HCT116 (cell line): Measurements from ENCODE around the gene CPA4. TPM values are rescaled to one million over a fixed set of nuclear protein-coding genes. Genes with fewer than 3 reads are reported as not detected.

Experiments
- ATAC-seq: fragments of 200-7000 bp; cut with Tn5 transposase; 2 replicates; pipeline ENCODE4 v1.9.1; 2020; ENCODE audit warnings: mild to moderate bottlenecking, moderate library complexity
- BruUV-seq: library from RNA; stranded (reverse); fragments of 400-500 nt; replicated peaks from 2 replicates; lab custom pipeline; 2021; lab: Mats Ljungman, UMichigan
- CTCF ChIA-PET: fragments of 300-600 bp; sonication (Branson Sonifier 250); formaldehyde crosslinking; loops from one replicate; lab custom pipeline; 2021; ENCODE audit warnings: antibody characterized with exemption; lab: Charles Lee
- POLR2A ChIA-PET: fragments of 300-600, 350-600 bp; sonication (Branson Sonifier 250); formaldehyde crosslinking; loops from one replicate; lab custom pipeline; 2021; ENCODE audit warnings: antibody characterized with exemption; lab: Charles Lee
- RAD21 ChIA-PET, 2 experiments: fragments of 300-600 bp; sonication (Branson Sonifier 250); formaldehyde crosslinking; loops; one replicate each; lab custom pipeline; 2023; ENCODE audit warnings: low total read pairs in 2 of 2; ENCODE audit not compliant: uncharacterized antibody in 2 of 2, unreplicated experiment in 2 of 2, low non-redundant PET in 1 of 2; lab: Charles Lee
- DNase-seq: peaks from one replicate; pipeline ENCODE4 v3.0.0-alpha.2; 2010; ENCODE audit warnings: low read depth, low spot score
- H2AFZ ChIP-seq: fragments of 200-600 bp; shearing (Covaris generic), sonication (generic); 2 replicates; pipeline ENCODE4 v1.6.1; 2017; ENCODE audit warnings: low read depth, mixed run types, mixed read lengths, antibody characterized with exemption, low read length; ENCODE audit not compliant: poor library complexity, severe bottlenecking
- H3K27ac ChIP-seq: 2 replicates; pipeline ENCODE4 v1.5.1; 2012; ENCODE audit warnings: low read depth, low read length
- H3K27me3 ChIP-seq: fragments of 200-600 bp; sonication (generic); 2 replicates; pipeline ENCODE4 v1.6.1; 2016; ENCODE audit warnings: mixed run types, low read length, mixed read lengths; ENCODE audit not compliant: insufficient read depth
- H3K36me3 ChIP-seq, 2 experiments: fragments of 200-500 bp in 1 of 2; fragments of 200-600 bp in 1 of 2; sonication (Bioruptor generic) in 1 of 2; sonication (generic) in 1 of 2; 2 replicates each; pipeline versions ENCODE4 v1.5.1 to v1.6.1; 2014 to 2016; ENCODE audit warnings: low read length in 2 of 2, inconsistent platforms in 1 of 2, mixed read lengths in 1 of 2, mixed run types in 1 of 2; ENCODE audit not compliant: insufficient read depth in 2 of 2, control insufficient read depth in 1 of 2
- H3K4me1 ChIP-seq, 2 experiments: fragments of 200-600 bp in 1 of 2; sonication (generic) in 1 of 2; 2 replicates each; pipeline versions ENCODE4 v1.5.1 to v1.6.1; 2012 to 2017; ENCODE audit warnings: low read length in 2 of 2, inconsistent platforms in 1 of 2, mild to moderate bottlenecking in 1 of 2, mixed read lengths in 1 of 2, mixed run types in 1 of 2, moderate library complexity in 1 of 2; ENCODE audit not compliant: insufficient read depth in 2 of 2, control insufficient read depth in 1 of 2
- H3K4me2 ChIP-seq: fragments of 200-600 bp; sonication (generic); 2 replicates; pipeline ENCODE4 v1.6.1; 2017; ENCODE audit warnings: mixed run types, low read length, mixed read lengths
- H3K4me3 ChIP-seq, 2 experiments: fragments of 200-600 bp in 1 of 2; sonication (generic) in 1 of 2; replicated peaks in 1 of 2; 2 replicates each; pipeline ENCODE4 v1.5.1; 2011 to 2016; ENCODE audit warnings: low read length in 2 of 2, control low read depth in 1 of 2, low read depth in 1 of 2, mild to moderate bottlenecking in 1 of 2, mixed read lengths in 1 of 2, mixed run types in 1 of 2
- H3K79me2 ChIP-seq: fragments of 200-600 bp; sonication (generic); 2 replicates; pipeline ENCODE4 v1.6.1; 2017; ENCODE audit warnings: mild to moderate bottlenecking, mixed run types, low read length, moderate library complexity, mixed read lengths; ENCODE audit not compliant: insufficient read depth
- H3K9ac ChIP-seq: fragments of 200-600 bp; sonication (generic); 2 replicates; pipeline ENCODE4 v1.6.1; 2016; ENCODE audit warnings: low read length, mixed read lengths
- H3K9me2 ChIP-seq: fragments of 200-600 bp; sonication (generic), shearing (Covaris generic); 2 replicates; pipeline ENCODE4 v1.6.1; 2017; ENCODE audit warnings: mixed run types, mild to moderate bottlenecking, moderate library complexity; ENCODE audit not compliant: insufficient read depth
- H3K9me3 ChIP-seq, 2 experiments: fragments of 200-500 bp in 1 of 2; fragments of 200-600 bp in 1 of 2; sonication (Bioruptor generic) in 1 of 2; sonication (generic) in 1 of 2; 2 replicates each; pipeline ENCODE4 v1.6.1; 2014 to 2017; ENCODE audit warnings: low read length in 2 of 2, mixed read lengths in 2 of 2, inconsistent platforms in 1 of 2, low read depth in 1 of 2, mild to moderate bottlenecking in 1 of 2, mixed run types in 1 of 2, moderate library complexity in 1 of 2; ENCODE audit not compliant: control insufficient read depth in 1 of 2, insufficient read depth in 1 of 2
- H4K20me1 ChIP-seq: fragments of 200-600 bp; sonication (generic), shearing (Covaris generic); 2 replicates; pipeline ENCODE4 v1.6.1; 2017; ENCODE audit warnings: mixed run types, mild to moderate bottlenecking, moderate library complexity; ENCODE audit not compliant: insufficient read depth
- CBX3 ChIP-seq: IDR thresholded peaks from 2 replicates; pipeline ENCODE4 v1.6.1; 2012; ENCODE audit warnings: low read depth
- CEBPB ChIP-seq: IDR thresholded peaks from 2 replicates; pipeline ENCODE4 v1.6.1; 2012; ENCODE audit warnings: low read depth
- EGR1 ChIP-seq: IDR thresholded peaks from 2 replicates; pipeline ENCODE4 v1.6.1; 2012; ENCODE audit warnings: low read depth
- ELF1 ChIP-seq: IDR thresholded peaks from 2 replicates; pipeline ENCODE4 v1.6.1; 2012; ENCODE audit warnings: low read depth, borderline replicate concordance
- EZH2 ChIP-seq: fragments of 200-600 bp; sonication (generic); IDR thresholded peaks from 2 replicates; pipeline ENCODE4 v1.6.1; 2017; ENCODE audit warnings: antibody characterized with exemption, mixed run types
- FOSL1 ChIP-seq: IDR thresholded peaks from 2 replicates; pipeline ENCODE4 v1.6.1; 2012; ENCODE audit warnings: low read depth
- JUND ChIP-seq: IDR thresholded peaks from 2 replicates; pipeline ENCODE4 v1.6.1; 2012
- POLR2AphosphoS5 ChIP-seq: IDR thresholded peaks from 2 replicates; pipeline ENCODE4 v1.6.1; 2011; ENCODE audit warnings: mild to moderate bottlenecking, low read depth, low read length, moderate library complexity
- RAD21 ChIP-seq: IDR thresholded peaks from 2 replicates; pipeline ENCODE4 v1.6.1; 2012; ENCODE audit warnings: low read depth, mild to moderate bottlenecking
- SP1 ChIP-seq: IDR thresholded peaks from 2 replicates; pipeline ENCODE4 v1.6.1; 2012; ENCODE audit warnings: low read depth
- SRF ChIP-seq: IDR thresholded peaks from 2 replicates; pipeline ENCODE4 v1.6.1; 2012; ENCODE audit warnings: low read depth
- ZFX ChIP-seq: fragments of 450-650 bp; IDR thresholded peaks from 2 replicates; pipeline ENCODE4 v1.6.1; 2017
- ZNF274 ChIP-seq: fragments of 200-500 bp; sonication (Bioruptor generic); IDR thresholded peaks from 2 replicates; pipeline ENCODE4 v1.6.1; 2014; ENCODE audit warnings: mild to moderate bottlenecking, low read depth, low read length, inconsistent platforms
- intact Hi-C: fragments of 100-400 bp; cut with micrococcal nuclease; formaldehyde crosslinking; loops from 2 replicates; pipeline ENCODE4 v1.10.0; 2022
- total RNA-seq: library from RNA; stranded (reverse); gene quantifications from one replicate; pipeline ENCODE4 v1.2.1, GENCODE V29; 2021; ENCODE audit not compliant: unreplicated experiment
- TF ChIP-seq, protein P1 (sequence below): IDR thresholded peaks from 2 replicates; pipeline ENCODE4 v1.6.1; 2012
- TF ChIP-seq, protein P2 (sequence below): IDR thresholded peaks from 2 replicates; pipeline ENCODE4 v1.6.1; 2011; ENCODE audit warnings: mild to moderate bottlenecking, low read length, moderate library complexity; ENCODE audit not compliant: insufficient replicate concordance; ENCODE audit errors: extremely low read depth

CPA4 gene
- total RNA-seq, 1 experiment from 2014 or later: 38.7 TPM

DNA sequence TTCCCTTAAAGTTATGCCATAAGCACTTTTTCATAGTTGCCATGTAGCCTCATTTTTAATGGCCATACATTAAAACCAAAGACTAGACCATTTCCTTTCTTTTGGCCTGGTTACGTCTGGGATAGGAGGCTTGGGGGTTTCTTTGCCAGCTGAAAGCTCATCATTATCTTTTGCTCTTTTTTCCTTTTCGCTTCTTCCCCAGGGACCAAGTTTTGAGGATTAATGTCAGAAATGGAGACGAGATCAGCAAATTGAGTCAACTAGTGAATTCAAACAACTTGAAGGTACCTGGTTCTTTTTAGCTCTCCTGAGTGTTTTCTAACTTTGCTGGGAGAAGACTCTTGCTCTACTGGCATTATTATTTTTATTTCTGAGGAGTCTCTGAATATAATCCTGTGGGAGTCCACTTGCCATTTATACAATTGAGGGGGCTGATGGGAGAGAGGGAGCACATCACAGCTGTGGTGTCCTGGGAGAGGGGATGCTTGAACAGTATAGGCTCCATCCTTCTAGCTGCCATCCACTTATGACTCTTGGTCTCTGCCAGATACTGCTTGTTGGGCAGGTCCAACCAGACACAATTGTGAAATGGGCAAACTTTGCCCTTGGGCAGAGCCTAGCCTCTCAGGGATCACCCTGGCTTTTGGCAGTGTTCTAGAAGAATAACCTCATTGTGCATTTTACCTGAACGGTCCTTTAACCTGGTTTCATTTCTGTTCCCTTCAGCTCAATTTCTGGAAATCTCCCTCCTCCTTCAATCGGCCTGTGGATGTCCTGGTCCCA is 5.8 kb downstream of the CPA4 start:
- Histone ChIP-seq H3K9me2 (no peaks in the 10 kb centered on the region), H2AFZ (no peak overlapping the region), H3K9ac (no peak overlapping the region), H3K27ac (no peak overlapping the region)
- no peak for TF ChIP-seq RAD21
- TF ChIP-seq SP1: no peak
- TF ChIP-seq EZH2: no peak
- no peak for TF ChIP-seq EGR1
- no peak for TF ChIP-seq ZFX
- TF ChIP-seq SRF: no peak
- TF ChIP-seq POLR2AphosphoS5: no peak
- TF ChIP-seq, protein P1, sequence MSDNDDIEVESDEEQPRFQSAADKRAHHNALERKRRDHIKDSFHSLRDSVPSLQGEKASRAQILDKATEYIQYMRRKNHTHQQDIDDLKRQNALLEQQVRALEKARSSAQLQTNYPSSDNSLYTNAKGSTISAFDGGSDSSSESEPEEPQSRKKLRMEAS: no peak
- no peak for TF ChIP-seq ELF1
- TF ChIP-seq, protein P2, sequence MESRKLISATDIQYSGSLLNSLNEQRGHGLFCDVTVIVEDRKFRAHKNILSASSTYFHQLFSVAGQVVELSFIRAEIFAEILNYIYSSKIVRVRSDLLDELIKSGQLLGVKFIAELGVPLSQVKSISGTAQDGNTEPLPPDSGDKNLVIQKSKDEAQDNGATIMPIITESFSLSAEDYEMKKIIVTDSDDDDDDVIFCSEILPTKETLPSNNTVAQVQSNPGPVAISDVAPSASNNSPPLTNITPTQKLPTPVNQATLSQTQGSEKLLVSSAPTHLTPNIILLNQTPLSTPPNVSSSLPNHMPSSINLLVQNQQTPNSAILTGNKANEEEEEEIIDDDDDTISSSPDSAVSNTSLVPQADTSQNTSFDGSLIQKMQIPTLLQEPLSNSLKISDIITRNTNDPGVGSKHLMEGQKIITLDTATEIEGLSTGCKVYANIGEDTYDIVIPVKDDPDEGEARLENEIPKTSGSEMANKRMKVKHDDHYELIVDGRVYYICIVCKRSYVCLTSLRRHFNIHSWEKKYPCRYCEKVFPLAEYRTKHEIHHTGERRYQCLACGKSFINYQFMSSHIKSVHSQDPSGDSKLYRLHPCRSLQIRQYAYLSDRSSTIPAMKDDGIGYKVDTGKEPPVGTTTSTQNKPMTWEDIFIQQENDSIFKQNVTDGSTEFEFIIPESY: no peak
- no peak for TF ChIP-seq CEBPB
- TF ChIP-seq JUND: no peak
- TF ChIP-seq ZNF274: no peak
- no peak for TF ChIP-seq CBX3
- no peak for TF ChIP-seq FOSL1
- TF ChIP-seq, all 23 proteins: peak for 0
- H4K20me1 ChIP-seq: no peaks in the 10 kb centered on the region
- intact Hi-C loops: no loop called here
- no peaks in the 10 kb centered on the region for H3K27me3 ChIP-seq
- DNase-seq (no peak), ATAC-seq (no peak)
- no peak overlapping the region for H3K4me3 ChIP-seq
- peaks cover 0 to 17% of the 10 kb centered on the region in 2 experiments; a peak in 2 of 4 replicates for H3K4me1 ChIP-seq
- CTCF ChIA-PET: no interaction called here
- no peaks in the 10 kb centered on the region for H3K79me2 ChIP-seq
- BruUV-seq: no TSS peak
- H3K9me3 ChIP-seq: no peaks in the 10 kb centered on the region; a peak in 1 of 4 replicates
- H3K36me3 ChIP-seq: peaks cover 0 to 33% of the 10 kb centered on the region in 2 experiments; a peak in 1 of 4 replicates
- POLR2A ChIA-PET: no interaction called here
- no peak overlapping the region for H3K4me2 ChIP-seq
- RAD21 ChIA-PET: no interaction called here
